NCI-H2107 treated with DMSO at 0.1 percent for 48 hours (cell line): ENCODE results near the gene PNPLA3.

Experiments used
- DNase-seq: peaks from one replicate; lab custom pipeline; 2025; ENCODE audit not compliant: unreplicated experiment; lab: John Stamatoyannopoulos, UW

The PNPLA3 gene

DNA sequence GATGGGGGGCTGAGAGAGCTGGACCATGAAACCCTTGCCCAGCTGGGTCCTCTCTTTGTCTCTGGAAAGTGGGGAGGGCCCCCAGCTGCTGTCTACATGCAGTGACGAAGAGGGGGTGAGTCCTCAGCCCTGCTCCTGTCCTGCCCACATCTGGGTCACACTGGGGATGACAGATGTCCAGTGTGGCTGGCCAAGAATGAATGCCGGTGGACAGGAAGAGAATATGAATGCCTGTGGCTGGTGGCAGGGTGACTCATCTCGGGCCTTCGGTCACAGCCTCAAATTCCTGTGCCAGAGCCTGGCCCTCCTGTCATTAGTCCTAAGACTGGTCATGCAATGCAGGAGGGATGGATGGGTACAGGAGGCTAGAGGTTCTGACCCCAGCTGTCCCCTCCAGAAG, 2.2 kb upstream of the PNPLA3 start:
- DNase-seq: no peak

DNA sequence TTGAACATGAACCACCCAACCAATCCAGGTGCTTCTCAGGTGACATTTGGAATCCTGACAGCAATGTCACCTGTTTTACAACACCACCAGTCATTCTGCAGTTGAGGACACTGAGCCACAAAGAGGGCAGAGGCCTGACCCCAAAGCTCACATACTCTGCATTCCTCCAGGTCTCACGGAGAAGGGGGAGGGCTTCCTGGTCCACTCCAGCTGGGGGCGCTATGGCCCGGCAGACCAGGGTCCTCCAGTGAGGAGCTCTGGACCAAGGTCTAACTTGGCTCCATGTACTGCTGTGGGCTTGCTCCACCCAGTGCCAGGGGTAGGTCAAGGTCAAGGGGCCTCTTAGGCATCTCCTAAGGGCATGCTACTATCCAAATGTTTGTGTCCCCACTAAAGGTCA, 1.5 kb upstream of the PNPLA3 start:
- no peak for DNase-seq

DNA sequence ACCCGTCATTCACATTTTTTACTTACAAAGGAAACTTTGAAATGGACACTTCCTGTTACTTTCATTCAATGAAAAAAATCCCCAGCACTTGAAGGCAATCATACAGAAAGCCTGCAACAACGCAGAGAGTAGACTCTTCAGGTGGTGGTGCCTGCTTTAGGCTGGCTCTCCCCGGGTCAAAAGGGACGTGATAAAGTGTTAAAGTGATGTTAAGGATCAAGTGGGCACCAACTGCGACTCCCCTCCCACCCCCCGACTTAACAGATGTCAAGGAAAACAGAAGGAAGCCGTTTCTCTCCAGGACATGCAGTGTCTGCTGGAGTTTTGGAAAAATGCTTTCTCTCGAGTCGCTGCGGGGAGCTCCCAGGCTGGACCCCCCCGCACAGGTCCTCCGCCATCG, 414 bp upstream of the PNPLA3 start:
- no peak for DNase-seq

DNA sequence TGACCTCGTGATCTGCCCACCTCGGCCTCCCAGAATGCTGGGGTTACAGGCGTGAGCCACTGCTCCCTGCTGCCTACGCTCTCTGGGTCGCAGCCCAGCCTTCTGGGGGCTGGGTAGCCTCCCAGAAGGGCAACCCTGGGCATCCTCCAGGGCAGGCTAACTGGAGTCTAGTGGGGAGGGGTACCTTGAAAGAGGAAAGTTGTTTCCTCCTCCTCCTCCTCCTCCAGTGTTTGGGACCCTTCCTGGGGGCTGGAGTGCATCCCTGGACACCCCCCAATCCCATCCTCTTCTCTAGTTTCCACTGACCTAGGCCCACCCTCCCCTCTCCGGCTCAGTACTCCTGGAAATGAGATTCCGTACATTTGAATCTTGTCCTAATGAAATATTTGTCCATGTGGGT, 1.3 kb downstream of the PNPLA3 start:
- DNase-seq: no peak

DNA sequence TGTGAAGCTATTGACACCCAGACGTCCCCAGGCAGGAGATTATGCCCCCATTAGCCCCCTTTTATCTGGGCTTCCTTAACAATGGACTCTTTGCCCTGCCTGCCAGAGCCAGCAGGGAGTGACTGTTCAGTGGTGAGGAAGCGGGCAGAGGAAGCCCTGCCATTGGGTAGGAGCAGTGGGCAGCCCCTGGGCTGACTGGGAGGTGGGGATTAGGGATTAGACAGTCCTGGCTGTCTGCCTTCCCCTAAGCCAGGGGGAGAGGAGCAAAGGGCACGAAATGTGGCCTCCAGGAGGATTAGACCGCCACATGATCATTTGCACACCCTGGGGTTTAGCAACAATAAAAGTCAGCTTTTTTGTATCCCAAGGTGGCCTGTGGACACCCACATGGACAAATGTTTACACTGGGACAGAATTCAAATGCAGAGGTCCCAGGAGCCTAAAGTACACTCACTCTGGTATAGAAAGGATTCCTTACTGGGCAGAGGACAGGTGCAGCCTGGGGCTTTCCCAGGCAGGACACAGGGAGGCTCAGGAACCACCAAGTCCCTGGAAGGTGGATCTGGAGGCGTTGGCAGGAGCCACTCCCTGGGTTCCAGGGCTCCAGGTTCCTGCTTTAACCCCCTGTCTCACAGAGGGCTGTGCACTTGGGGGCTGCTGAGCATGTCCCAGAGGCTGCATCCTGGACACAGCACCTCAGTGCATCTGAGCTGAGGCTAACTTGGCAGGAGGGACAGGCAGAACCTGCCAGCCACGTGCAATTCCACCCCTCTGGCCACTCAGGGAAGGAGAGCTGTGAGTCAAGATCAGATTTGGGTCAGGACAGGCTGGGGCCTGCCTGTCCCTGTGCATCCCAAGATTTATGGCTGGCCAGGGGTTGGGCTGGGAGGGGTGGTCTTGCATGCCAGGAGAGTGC, 2.1 kb downstream of the PNPLA3 start:
- no peak for DNase-seq

DNA sequence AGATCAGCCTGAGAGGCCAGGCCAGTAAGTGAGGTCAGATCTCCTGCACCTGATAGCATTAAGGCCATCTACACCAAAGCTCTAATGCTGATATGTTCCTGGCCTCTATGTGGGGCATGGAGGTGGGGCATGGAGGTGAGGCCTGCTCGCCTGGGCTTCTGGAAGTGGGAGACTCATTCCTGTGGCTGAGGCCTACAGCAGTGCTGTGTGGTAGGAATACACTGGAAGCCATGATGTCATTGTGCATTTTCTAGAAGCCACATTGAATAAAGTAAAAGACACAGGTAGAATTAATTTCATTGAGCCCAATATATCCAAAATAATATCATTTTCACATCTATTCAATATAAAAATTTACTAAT, 2.7 kb downstream of the PNPLA3 start:
- DNase-seq: no peak

DNA sequence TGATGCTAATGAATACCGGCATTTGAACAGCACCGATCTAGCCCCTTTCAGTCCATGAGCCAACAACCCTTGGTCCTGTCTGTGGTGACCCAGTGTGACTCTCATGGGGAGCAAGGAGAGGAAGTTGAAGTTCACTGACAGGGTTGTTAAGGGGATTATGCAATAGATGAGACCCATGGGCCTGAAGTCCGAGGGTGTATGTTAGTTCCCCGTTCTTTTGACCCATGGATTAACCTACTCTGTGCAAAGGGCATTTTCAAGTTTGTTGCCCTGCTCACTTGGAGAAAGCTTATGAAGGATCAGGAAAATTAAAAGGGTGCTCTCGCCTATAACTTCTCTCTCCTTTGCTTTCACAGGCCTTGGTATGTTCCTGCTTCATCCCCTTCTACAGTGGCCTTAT, 4.9 kb downstream of the PNPLA3 start:
- DNase-seq: no peak

DNA sequence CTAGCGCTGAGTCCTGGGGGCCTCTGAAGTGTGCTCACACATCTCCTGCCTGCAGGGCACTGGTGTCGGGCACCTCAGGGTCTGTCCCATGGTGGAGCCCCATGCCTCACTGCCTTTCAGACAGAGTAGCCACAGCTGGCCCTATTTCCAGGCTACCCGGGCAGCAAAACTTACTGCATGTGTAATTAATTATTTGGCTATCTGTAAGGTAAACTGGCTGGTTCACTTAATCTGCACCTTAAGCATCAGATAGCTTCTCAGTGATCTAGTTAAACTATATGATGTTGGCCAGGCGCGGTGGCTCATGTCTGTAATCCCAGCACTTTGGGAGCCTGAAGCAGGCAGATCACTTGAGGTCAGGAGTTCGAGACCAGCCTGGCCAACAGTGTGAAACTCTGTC, 5.3 kb downstream of the PNPLA3 start:
- DNase-seq: no peak

DNA sequence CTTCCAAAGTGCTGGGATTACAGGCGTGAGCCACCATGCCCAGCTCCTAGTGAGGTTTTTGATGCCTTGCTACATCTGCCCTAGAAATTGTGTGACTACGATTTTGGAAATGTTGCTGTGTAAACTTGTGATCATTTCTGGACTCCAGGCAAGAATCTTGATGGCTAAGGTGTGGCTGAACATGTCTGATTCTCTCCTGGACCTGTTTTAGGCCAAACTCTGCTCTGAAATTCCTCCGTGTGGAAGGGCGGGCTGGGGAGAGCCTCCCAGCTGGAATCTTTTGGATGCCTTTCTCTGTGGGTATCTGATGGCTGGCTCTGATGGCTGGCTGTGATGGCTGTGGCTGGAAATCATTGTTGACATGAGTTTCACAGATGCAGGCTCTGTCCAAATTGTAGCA, 8.2 kb downstream of the PNPLA3 start:
- DNase-seq: no peak

DNA sequence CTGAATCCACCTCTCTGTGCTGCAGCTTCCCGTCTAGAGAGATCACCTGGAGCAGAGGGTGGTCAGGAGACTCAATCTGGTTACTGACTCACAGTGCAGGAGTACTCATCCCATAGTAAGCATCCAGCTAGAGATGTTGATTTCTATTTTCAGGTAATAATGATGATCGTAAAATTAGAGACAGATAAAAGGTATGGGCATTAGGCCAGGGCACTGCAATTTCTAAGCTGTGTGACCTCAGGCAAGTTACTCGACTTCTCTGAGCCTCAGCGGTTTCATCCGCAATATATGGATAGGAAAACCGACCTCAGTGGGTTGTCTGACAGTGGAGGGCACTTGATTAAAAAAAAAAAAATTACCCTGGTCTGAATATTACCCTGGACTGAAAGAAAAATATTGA, 17.8 kb downstream of the PNPLA3 start:
- DNase-seq: no peak

DNA sequence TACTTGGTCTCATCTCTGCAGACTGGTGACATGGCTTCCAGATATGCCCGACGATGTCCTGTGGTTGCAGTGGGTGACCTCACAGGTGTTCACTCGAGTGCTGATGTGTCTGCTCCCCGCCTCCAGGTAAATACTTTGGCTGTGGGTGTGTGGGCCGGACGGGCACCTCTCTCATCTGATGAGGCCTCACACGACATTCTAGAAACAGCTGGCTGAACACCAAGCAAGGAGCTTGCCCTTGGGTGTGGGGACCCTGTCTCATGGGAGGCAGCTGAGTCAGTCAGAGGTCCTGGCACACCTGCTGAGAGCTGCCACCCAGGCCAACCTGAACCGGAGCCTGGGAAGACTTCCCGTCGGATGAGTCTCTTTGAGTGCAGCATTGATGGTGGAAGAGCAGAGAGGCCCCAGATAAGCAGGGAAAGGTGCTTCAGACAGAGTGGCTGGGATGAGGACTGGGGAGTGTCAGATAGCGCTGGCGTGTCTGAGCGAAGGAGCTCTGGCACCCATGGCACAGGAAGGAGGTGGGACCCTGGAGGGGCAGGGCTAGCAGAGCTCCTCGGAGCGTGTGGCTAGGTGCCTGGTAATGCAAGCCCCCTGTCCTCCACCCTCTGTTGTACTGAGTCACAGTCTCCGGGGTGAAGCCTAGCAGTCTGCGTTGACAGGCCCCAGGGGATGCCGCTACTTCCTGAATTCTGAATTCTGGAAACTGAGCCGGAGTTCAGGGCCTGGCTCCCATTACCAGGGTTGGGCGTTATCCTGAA, 21.2 kb downstream of the PNPLA3 start:
- no peak for DNase-seq

DNA sequence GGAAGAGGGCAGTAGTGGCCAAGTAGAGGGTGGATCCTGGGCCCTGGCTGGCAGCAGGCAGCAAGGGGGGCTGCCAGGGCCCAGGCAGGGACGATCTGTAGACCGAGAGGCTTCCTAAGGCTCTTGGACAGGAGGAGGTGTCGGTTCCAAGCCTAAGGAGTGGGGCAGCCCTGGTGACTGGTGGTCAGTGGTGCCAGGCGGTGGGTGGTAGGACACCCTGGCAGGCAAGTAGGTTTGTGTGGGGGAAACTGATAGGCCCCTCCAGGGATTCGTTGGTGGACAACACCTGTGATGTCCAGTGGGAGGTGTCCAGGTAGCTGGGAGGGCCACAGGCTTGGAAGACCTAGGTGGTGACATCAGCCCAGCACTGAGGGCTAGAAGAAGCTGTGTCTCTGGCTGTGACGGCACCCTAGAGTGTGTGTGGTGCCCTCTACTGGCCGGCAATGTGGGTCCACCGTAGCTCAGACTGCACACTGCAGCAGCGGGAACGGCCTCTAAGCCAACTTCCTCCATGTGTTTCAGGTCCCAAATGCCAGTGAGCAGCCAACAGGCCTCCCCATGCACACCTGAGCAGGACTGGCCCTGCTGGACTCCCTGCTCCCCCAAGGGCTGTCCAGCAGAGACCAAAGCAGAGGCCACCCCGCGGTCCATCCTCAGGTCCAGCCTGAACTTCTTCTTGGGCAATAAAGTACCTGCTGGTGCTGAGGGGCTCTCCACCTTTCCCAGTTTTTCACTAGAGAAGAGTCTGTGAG, 22.2 kb downstream of the PNPLA3 start:
- DNase-seq: no peak

DNA sequence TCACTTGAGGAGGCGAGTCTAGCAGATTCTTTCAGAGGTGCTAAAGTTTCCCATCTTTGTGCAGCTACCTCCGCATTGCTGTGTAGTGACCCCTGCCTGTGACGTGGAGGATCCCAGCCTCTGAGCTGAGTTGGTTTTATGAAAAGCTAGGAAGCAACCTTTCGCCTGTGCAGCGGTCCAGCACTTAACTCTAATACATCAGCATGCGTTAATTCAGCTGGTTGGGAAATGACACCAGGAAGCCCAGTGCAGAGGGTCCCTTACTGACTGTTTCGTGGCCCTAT, 22.7 kb downstream of the PNPLA3 start:
- DNase-seq: no peak

DNA sequence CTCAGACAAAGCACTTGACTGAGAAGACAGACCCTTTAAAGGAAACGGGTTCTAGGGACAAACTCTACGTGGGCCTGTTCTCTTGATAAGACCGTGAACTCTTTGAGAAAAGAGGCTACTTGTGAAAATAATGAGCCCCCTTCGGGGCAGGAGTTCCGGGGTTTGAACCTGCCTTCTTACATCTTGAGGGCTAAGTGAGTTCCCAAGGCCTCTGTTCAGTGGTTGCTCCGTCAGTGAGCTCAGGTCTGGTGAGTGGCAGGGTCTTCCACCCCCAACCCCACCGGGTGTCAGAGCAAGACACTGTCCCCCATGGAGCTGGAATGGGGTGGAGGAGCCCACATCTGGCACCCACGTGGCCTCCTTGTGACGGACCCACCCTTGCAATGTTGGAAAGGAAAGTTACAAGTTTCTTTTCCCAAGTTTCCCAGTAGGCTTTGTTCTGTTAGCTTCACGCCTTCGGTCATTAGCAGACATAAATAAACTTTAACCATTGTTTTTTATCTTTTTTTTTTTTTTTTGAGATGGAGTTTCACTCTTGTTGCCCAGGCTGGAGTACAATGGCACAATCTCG, 25.3 kb downstream of the PNPLA3 start:
- DNase-seq: no peak

DNA sequence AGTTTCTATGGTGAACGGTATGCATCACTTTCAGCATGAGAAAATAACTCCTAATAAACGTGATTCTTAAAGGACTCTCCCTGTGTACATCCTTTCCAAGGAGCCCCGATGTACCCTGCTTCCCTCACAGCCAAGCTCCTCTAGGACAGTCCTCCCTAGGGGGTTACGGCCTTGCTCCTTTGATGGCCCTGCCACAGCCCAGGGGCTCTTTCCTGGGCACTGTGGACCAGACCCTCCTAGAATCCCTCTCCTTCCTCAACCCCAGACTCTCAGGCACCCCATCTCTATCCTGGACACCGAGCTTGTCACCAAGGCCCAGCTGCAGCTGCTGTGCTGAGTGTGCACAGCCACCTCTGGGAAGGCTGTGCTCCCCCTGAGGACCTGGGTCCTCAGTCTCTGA, 27.8 kb downstream of the PNPLA3 start:
- no peak for DNase-seq

DNA sequence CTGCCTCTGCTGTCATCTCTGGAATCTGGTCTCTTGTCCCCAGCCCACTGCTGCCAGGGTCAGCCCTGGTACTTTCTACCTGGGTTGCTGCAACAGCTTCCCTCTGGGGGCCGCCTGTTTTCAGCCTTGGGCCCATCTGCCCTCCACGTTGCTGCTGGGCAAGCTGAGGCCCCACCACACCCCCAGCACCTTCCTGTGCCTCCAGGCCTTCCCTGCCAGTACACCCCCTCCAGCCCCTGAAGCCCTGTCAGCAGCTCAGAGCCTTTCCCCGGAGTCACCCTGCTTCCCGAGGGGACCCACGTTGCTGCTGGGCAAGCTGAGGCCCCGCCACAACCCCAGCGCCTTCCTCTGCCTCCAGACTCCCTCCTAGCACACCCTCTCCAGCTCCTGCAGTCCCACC, 28.4 kb downstream of the PNPLA3 start:
- no peak for DNase-seq

DNA sequence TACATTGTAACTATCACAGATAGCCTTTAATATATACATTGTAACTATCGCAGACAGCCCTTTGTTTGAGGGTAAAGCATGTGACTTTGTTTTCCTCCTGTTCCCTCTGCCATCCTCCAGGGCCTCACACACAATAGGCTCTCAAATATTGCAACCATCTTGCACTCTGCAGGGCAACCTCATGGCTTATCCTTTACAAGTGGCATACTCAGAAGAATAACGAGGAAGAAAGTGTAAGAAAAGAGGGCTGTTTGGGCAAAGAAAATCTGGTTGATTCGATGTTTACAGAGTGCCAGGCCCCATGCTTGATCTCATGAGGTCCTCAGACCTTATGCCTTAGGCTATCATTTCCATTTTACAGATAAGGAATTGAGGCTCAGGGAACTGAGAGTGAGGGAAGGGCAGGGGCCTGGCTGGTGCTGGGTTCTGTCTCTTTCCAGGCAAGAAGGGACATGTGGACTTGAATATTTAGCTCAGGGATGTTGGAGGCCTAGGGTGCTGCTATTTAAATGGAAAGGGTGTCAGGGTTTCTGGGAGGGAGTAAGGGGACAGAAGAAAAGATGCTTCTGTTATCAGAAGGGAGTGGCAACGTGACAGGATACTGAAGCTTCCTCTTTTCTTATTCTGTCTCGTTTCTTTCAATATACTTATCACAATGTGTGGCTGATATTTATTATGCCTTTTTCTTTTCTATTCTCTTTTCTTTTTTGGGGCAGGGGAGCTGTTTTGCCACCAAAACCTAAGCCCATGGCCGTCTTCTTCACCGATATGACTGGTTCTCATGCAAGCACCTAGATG, 30.6 kb downstream of the PNPLA3 start:
- DNase-seq: no peak

DNA sequence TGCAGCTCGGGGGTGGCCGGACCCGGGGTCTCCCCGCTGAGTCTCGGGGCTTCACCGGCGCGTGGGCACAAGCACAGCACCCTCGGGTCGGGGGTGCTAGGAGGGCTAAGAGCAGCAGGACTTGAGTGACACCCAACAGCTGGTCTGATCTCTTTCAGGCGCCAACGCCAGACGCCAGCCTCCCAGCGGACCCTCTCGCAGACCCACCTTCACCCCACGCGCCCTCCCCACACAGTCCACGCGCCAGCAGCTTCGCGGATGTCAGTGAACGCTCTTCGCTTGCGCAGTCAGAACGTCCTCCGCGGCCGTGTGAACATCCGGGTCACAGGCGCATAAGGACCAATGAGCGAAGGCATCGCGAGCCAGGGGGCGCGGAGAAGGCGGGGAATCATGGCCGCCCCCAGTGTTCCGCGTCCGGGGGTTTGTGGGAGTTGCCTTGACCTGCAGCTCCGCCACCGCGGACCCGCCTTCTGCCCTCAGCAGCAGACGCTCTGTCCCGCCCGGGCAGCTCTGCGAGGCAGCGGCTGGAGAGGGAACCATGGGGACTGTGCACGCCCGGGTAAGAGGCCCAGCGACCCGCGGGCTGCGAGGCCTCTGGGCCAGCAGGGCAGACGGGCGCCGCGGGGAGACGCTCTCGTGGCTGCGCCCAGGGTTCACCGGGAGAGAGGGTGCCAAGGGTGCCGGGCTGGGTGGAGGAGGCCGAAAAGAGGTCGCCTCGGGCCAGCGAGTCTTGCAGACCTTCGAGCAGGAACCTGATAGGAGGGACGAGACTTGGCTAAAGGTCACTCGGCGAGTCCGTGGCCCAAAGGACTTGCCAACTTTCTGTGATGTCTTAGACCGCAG, 31.7 kb downstream of the PNPLA3 start, which contains the start of gene SAMM50:
TSS of gene SAMM50 (plus strand) at position 403 of the 843 bp plus-strand sequence. CDS start at position 539, 136 bp downstream.
- peak; percentile 28 for DNase-seq

DNA sequence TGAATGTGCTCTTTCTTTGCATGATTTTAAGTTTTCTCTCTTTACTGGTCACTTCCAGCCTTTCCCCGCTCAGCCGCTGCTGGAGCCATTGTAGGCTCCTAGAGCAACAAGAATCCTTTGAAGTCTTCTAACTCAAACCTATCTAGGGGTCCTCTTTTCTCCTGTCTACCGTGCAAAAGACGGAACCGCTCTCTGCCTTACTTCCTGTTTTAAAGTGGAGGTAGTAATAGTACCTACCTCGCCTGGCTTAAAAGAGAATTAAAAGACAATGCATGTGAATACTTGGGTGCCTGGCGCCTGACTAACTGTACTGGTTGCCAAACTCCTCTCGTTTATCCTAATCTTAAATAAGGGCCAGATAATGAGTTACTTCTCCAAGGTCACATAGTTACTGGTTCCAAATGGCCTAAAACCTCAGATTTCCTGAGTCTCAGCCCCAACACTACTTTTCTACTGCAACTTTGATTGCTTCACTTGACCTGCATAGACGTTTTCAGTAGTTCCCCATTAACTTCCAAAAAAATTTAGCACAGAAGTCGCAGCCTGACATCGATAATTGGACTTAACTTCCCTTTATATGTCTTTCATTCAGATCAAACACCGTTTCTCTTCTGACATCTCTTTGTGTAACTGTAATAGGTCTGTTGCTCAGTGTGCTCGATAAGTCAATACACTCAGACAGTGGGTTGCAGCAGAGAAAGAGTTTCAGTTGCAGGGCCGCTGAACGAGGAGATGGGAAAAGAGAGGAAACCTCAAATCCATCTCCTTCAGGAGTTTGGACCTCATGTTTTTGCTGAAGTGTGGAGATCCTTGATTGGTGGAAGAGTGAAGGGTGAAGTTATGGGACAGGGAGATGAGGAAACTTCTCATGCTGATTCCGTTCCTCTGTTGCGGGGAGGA, 32.5 kb downstream of the PNPLA3 start:
- no peak for DNase-seq
